ENCODE results near the gene UBAP2. TPM values are rescaled to one million over a fixed set of nuclear protein-coding genes. Genes with fewer than 3 reads are reported as not detected.
"Not testable (repeated sequence)": the region's sequence is repeated elsewhere in the genome, so short reads cannot be mapped to it uniquely, and the experiment has no call there.

Gene UBAP2
- total RNA-seq, 1 experiment from 2014 or later, result 60.8 TPM

- H3K36me3 Mint-ChIP-seq (ENCODE audit: insufficient read depth in 1 of 3, low read depth in 3 of 3), result peaks cover 12 to 28% (median 20%) of the 10 kb centered on the region in 3 experiments
- Histone ChIP-seq H4K8ac (replicated peaks; ENCODE audit: insufficient read length, low read depth, low read length) (no peak overlapping the region), H3K56ac (ENCODE audit: insufficient read length, low read depth, low read length) (no peak overlapping the region), H2BK120ac (ENCODE audit: low read depth, low read length, poor library complexity, severe bottlenecking) (no peak overlapping the region), H3K4me1 (ENCODE audit: insufficient read depth, low read length) (0 out of 2 replicates have a peak, but pooled peaks cover 5% of the 10 kb centered on the region), H3K79me2 (ENCODE audit: insufficient read depth, low read length) (peaks cover 50% of the 10 kb centered on the region; the same call in 1 of the 2 replicates), H2BK15ac (ENCODE audit: low read depth, low read length) (no peak overlapping the region), H4K20me1 (ENCODE audit: control insufficient read depth, insufficient read depth, insufficient read length) (no peaks in the 10 kb centered on the region), H3K79me1 (ENCODE audit: insufficient read depth, low read depth, low read length, poor library complexity, severe bottlenecking) (peaks cover 13% of the 10 kb centered on the region), H3K9ac (ENCODE audit: extremely low read depth, insufficient read length, low read length) (no peak overlapping the region), H2BK20ac (ENCODE audit: low read depth, low read length, poor library complexity, severe bottlenecking) (no peak overlapping the region), H3K23ac (ENCODE audit: insufficient read length, low read depth, low read length) (no peak overlapping the region), H2BK5ac (ENCODE audit: insufficient read length, low read length) (no peak overlapping the region), H3K27me3 (ENCODE audit: insufficient read depth, low read length) (no peaks in the 10 kb centered on the region), H3T11ph (ENCODE audit: low read length) (no peak overlapping the region), H2BK12ac (ENCODE audit: insufficient read length, low read depth, low read length) (no peak overlapping the region), H2AK5ac (ENCODE audit: insufficient read length, low read length) (no peak overlapping the region), H4K91ac (ENCODE audit: insufficient read length, low read depth, low read length) (no peak overlapping the region), H3K23me2 (ENCODE audit: insufficient read length, low read depth, low read length, poor library complexity, severe bottlenecking) (peaks cover 4% of the 10 kb centered on the region), H3K4me2 (ENCODE audit: insufficient read depth, insufficient read length, low read length) (no peak overlapping the region), H2AFZ (ENCODE audit: low read length) (no peak overlapping the region), H3K18ac (ENCODE audit: insufficient read length, low read depth, low read length) (no peak overlapping the region), H4K5ac (ENCODE audit: insufficient read length, low read depth, low read length) (no peak overlapping the region), H3K14ac (ENCODE audit: insufficient read depth, low read length) (no peak overlapping the region), H3K27ac (ENCODE audit: insufficient read length, low read depth, low read length) (no peak overlapping the region), H3K4ac (ENCODE audit: low read depth, low read length) (no peak overlapping the region), H3K9me3 (ENCODE audit: control insufficient read depth, low read depth, low read length) (no peaks in the 10 kb centered on the region)
- no peaks in the 10 kb centered on the region for H3K27me3 Mint-ChIP-seq (ENCODE audit: low read depth)
- H3K9me3 Mint-ChIP-seq, result peaks cover 0 to under 1% of the 10 kb centered on the region in 2 experiments; a peak in 4 of 5 replicates
- TF ChIP-seq CTCF (conservative IDR thresholded peaks at IDR 0.05), result no peak
- H3K4me1 Mint-ChIP-seq, result peaks cover 28 to 34% of the 10 kb centered on the region in 2 experiments
- DNase-seq, result no peak
- 0 out of 7 replicates have a peak overlapping the region, but pooled peaks of 1 of the 3 experiments have one; percentile 4 for H3K27ac Mint-ChIP-seq
- peak overlapping the region in 1 of 2 experiments; percentile 21; a peak in 2 of 5 replicates for H3K4me3 Mint-ChIP-seq
- WGBS (ENCODE audit: extremely low coverage, insufficient read length, low lambda C conversion rate), result 100% methylated on average over 1 of the region's 3 CpGs
These were observed 2.8 kb downstream of the UBAP2 start for GRCh38 chr9:34045903-34046302.

GRCh38 chr9:34042074-34042473 lies 6.6 kb downstream of the UBAP2 start:
- not testable (repeated sequence) for H2BK120ac ChIP-seq (ENCODE audit: low read depth, low read length, poor library complexity, severe bottlenecking); H3K4ac ChIP-seq (ENCODE audit: low read depth, low read length); DNase-seq; H3K14ac ChIP-seq (ENCODE audit: insufficient read depth, low read length); H2BK12ac ChIP-seq (ENCODE audit: insufficient read length, low read depth, low read length); H3K27ac Mint-ChIP-seq; H2AK5ac ChIP-seq (ENCODE audit: insufficient read length, low read length); H2BK20ac ChIP-seq (ENCODE audit: low read depth, low read length, poor library complexity, severe bottlenecking); H3K4me1 ChIP-seq (ENCODE audit: insufficient read depth, low read length); H3K27me3 Mint-ChIP-seq (ENCODE audit: low read depth); H4K91ac ChIP-seq (ENCODE audit: insufficient read length, low read depth, low read length); H3K27me3 ChIP-seq (ENCODE audit: insufficient read depth, low read length); H2AFZ ChIP-seq (ENCODE audit: low read length); H3T11ph ChIP-seq (ENCODE audit: low read length); H4K8ac ChIP-seq (replicated peaks; ENCODE audit: insufficient read length, low read depth, low read length); H3K56ac ChIP-seq (ENCODE audit: insufficient read length, low read depth, low read length); H2BK15ac ChIP-seq (ENCODE audit: low read depth, low read length); H3K27ac ChIP-seq (ENCODE audit: insufficient read length, low read depth, low read length); H3K18ac ChIP-seq (ENCODE audit: insufficient read length, low read depth, low read length); H3K4me2 ChIP-seq (ENCODE audit: insufficient read depth, insufficient read length, low read length); H2BK5ac ChIP-seq (ENCODE audit: insufficient read length, low read length); H3K4me3 Mint-ChIP-seq; H3K9me3 Mint-ChIP-seq; H3K23me2 ChIP-seq (ENCODE audit: insufficient read length, low read depth, low read length, poor library complexity, severe bottlenecking); H4K5ac ChIP-seq (ENCODE audit: insufficient read length, low read depth, low read length); H4K20me1 ChIP-seq (ENCODE audit: control insufficient read depth, insufficient read depth, insufficient read length); H3K9ac ChIP-seq (ENCODE audit: extremely low read depth, insufficient read length, low read length); H3K23ac ChIP-seq (ENCODE audit: insufficient read length, low read depth, low read length); H3K9me3 ChIP-seq (ENCODE audit: control insufficient read depth, low read depth, low read length)
- Mint-ChIP-seq H3K4me1 (peaks cover 11 to 12% of the 10 kb centered on the region in 2 experiments), H3K36me3 (ENCODE audit: insufficient read depth in 1 of 3, low read depth in 3 of 3) (peaks cover 30 to 57% (median 44%) of the 10 kb centered on the region in 3 experiments)
- H3K79me1 ChIP-seq (ENCODE audit: insufficient read depth, low read depth, low read length, poor library complexity, severe bottlenecking), result peaks cover 14% of the 10 kb centered on the region
- no CpG with 5 or more reads among the region's 10 CpGs for WGBS (ENCODE audit: extremely low coverage, insufficient read length, low lambda C conversion rate)
- peaks cover 50% of the 10 kb centered on the region for H3K79me2 ChIP-seq (ENCODE audit: insufficient read depth, low read length)

Measured in H9 (cell line).